ENCODE data around the gene CBL. TPM values are rescaled to one million over a fixed set of nuclear protein-coding genes. Genes with fewer than 3 reads are reported as not detected.

Gene CBL
- total RNA-seq, 1 experiment from 2014 or later, result 35.5 TPM

- BruUV-seq (replicated peaks), result no TSS peak
These were observed 38.2 kb upstream of the CBL start for GRCh38 chr11:119167933-119168332.

GRCh38 chr11:119168471-119169281 is 37.5 kb upstream of the CBL start, which contains the start of gene NLRX1:
TSS of gene NLRX1 (plus strand) at chr11:119168725. CDS start at chr11:119171404, 2,679 bp downstream.
- Mint-ChIP-seq H3K4me1 (ENCODE audit: insufficient read depth, unreplicated experiment) (peaks cover 15% of the 10 kb centered on the region), H3K27me3 (ENCODE audit: insufficient read depth, unreplicated experiment) (no peaks in the 10 kb centered on the region), H3K9me3 (ENCODE audit: unreplicated experiment) (no peaks in the 10 kb centered on the region), H3K27ac (ENCODE audit: low read depth, unreplicated experiment) (peak within 1 kb of the TSS; percentile 54), H3K36me3 (ENCODE audit: insufficient read depth, unreplicated experiment) (no peaks in the 10 kb centered on the region), H3K4me3 (ENCODE audit: unreplicated experiment) (peak within 1 kb of the TSS; percentile 82)
- CTCF ChIA-PET, result interaction anchor here (0.5 to 5.4 kb wide), 22 partner anchors 8 to 302 kb away, joined by 3 to 43 read pairs (median 4); partner anchors contain the start of gene CBL
- POLR2A ChIA-PET, result interaction anchor here (0.6 to 3.8 kb wide), 14 partner anchors 9 to 969 kb away, joined by 3 to 21 read pairs (median 4); partner anchors contain the start of genes C2CD2L, CBL, DPAGT1 and HINFP
- peak; percentile 86 for TF ChIP-seq CTCF (IDR thresholded peaks at IDR 0.05; ENCODE audit: unreplicated experiment)
- DNase-seq (ENCODE audit: unreplicated experiment), result peak; percentile 85
- TSS peak; percentile 46 for BruUV-seq (replicated peaks)
- intact Hi-C loops (cut with micrococcal nuclease), result loop anchor here (2.0 kb wide), 1 partner anchor 28 kb away; no protein-coding TSS in a partner anchor

More at GRCh38 chr11:119167933-119168332, 38.2 kb upstream of the CBL start:
- Mint-ChIP-seq H3K27me3 (ENCODE audit: insufficient read depth, unreplicated experiment) (no peaks in the 10 kb centered on the region), H3K27ac (ENCODE audit: low read depth, unreplicated experiment) (peak overlapping the region; percentile 54), H3K36me3 (ENCODE audit: insufficient read depth, unreplicated experiment) (no peaks in the 10 kb centered on the region), H3K4me1 (ENCODE audit: insufficient read depth, unreplicated experiment) (peaks cover 15% of the 10 kb centered on the region), H3K9me3 (ENCODE audit: unreplicated experiment) (no peaks in the 10 kb centered on the region), H3K4me3 (ENCODE audit: unreplicated experiment) (peak overlapping the region; percentile 82)
- CTCF ChIA-PET, result interaction anchor here (0.7 to 5.4 kb wide), 7 partner anchors 9 to 71 kb away, joined by 3 to 43 read pairs (median 3); partner anchors contain the start of gene CBL
- intact Hi-C loops (cut with micrococcal nuclease), result loop anchor here (2.0 kb wide), 1 partner anchor 29 kb away; no protein-coding TSS in a partner anchor
- POLR2A ChIA-PET, result interaction anchor here (0.7 to 3.8 kb wide), 4 partner anchors 22 to 189 kb away, joined by 3 to 21 read pairs (median 4); partner anchors contain the start of genes DPAGT1 and HMBS
- TF ChIP-seq CTCF (IDR thresholded peaks at IDR 0.05; ENCODE audit: unreplicated experiment), result no peak
- DNase-seq (ENCODE audit: unreplicated experiment), result peak; percentile 23

- Mint-ChIP-seq H3K9me3 (ENCODE audit: unreplicated experiment) (no peaks in the 10 kb centered on the region), H3K4me1 (ENCODE audit: insufficient read depth, unreplicated experiment) (peaks cover 15% of the 10 kb centered on the region), H3K27me3 (ENCODE audit: insufficient read depth, unreplicated experiment) (no peaks in the 10 kb centered on the region), H3K27ac (ENCODE audit: low read depth, unreplicated experiment) (peak overlapping the region; percentile 49), H3K4me3 (ENCODE audit: unreplicated experiment) (peak overlapping the region; percentile 82), H3K36me3 (ENCODE audit: insufficient read depth, unreplicated experiment) (no peaks in the 10 kb centered on the region)
- intact Hi-C loops (cut with micrococcal nuclease), result loop anchor here (2.0 kb wide), 1 partner anchor 28 kb away; no protein-coding TSS in a partner anchor
- CTCF ChIA-PET, result interaction anchor here (0.5 to 5.4 kb wide), 21 partner anchors 8 to 301 kb away, joined by 3 to 43 read pairs (median 4); partner anchors contain the start of gene CBL
- TF ChIP-seq CTCF (IDR thresholded peaks at IDR 0.05; ENCODE audit: unreplicated experiment), result no peak
- DNase-seq (ENCODE audit: unreplicated experiment), result peak; percentile 65
- POLR2A ChIA-PET, result interaction anchor here (0.6 to 3.8 kb wide), 14 partner anchors 9 to 968 kb away, joined by 3 to 21 read pairs (median 4); partner anchors contain the start of genes C2CD2L, CBL, DPAGT1 and HINFP
- BruUV-seq (replicated peaks), result no TSS peak
These were observed 36.8 kb upstream of the CBL start for GRCh38 chr11:119169282-119169719.

- ChIA-PET CTCF (interaction anchor here (0.6 kb wide), 1 partner anchor 110 kb away, joined by 3 read pairs; no protein-coding TSS in a partner anchor), POLR2A (no interaction called here)
- intact Hi-C loops (cut with micrococcal nuclease), result no loop called here
- Mint-ChIP-seq H3K4me3 (ENCODE audit: unreplicated experiment) (no peak overlapping the region), H3K36me3 (ENCODE audit: insufficient read depth, unreplicated experiment) (peaks cover 11% of the 10 kb centered on the region), H3K27ac (ENCODE audit: low read depth, unreplicated experiment) (no peak overlapping the region), H3K4me1 (ENCODE audit: insufficient read depth, unreplicated experiment) (peaks cover 6% of the 10 kb centered on the region), H3K9me3 (ENCODE audit: unreplicated experiment) (no peaks in the 10 kb centered on the region), H3K27me3 (ENCODE audit: insufficient read depth, unreplicated experiment) (no peaks in the 10 kb centered on the region)
- TF ChIP-seq CTCF (IDR thresholded peaks at IDR 0.05; ENCODE audit: unreplicated experiment), result no peak
- BruUV-seq (replicated peaks), result no TSS peak
- no peak for DNase-seq (ENCODE audit: unreplicated experiment)
These were observed 33.6 kb upstream of the CBL start for GRCh38 chr11:119172513-119172912.

Measured in MCF 10A (cell line).